ENCODE results near the gene LRPAP1. TPM values are rescaled to one million over a fixed set of nuclear protein-coding genes. Genes with fewer than 3 reads are reported as not detected.

Gene LRPAP1
- total RNA-seq, 4 donors from 2014 or later, result 67.5 to 187 (median 137) TPM

DNA sequence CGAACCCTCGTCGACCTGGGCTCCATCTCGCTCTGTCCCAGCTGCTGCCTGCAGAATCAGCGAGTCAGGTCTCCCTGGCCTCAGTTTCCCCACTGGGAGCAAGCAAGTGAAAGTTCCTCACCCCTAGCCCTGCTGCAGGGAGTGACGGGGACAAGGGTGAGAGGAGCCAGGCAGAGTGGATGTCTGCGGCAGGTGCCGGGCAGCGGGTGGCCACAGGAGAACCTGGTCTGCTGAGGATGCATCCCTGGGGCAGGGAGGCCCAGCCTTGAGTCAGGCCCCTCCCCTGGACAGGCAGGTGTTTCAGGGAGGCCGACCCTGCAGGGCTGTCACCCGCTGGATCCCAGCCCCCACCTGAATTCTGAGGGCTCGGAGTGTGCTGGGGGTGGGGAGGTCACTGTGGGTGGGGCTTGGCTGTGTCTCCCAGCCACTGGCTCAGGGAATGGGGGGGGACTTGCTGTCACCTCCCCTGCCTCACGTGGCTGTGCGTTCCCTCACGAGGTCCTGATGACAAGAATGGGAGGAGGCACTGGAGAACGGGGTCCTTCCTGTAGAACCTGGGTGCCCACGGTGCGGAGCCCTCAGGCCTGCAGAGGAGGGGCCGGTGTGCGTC lies 33.2 kb downstream of the LRPAP1 start:
- TF ChIP-seq, protein P1, sequence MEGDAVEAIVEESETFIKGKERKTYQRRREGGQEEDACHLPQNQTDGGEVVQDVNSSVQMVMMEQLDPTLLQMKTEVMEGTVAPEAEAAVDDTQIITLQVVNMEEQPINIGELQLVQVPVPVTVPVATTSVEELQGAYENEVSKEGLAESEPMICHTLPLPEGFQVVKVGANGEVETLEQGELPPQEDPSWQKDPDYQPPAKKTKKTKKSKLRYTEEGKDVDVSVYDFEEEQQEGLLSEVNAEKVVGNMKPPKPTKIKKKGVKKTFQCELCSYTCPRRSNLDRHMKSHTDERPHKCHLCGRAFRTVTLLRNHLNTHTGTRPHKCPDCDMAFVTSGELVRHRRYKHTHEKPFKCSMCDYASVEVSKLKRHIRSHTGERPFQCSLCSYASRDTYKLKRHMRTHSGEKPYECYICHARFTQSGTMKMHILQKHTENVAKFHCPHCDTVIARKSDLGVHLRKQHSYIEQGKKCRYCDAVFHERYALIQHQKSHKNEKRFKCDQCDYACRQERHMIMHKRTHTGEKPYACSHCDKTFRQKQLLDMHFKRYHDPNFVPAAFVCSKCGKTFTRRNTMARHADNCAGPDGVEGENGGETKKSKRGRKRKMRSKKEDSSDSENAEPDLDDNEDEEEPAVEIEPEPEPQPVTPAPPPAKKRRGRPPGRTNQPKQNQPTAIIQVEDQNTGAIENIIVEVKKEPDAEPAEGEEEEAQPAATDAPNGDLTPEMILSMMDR (IDR thresholded peaks at IDR 0.05; ENCODE audit: low read depth), result no peak

DNA sequence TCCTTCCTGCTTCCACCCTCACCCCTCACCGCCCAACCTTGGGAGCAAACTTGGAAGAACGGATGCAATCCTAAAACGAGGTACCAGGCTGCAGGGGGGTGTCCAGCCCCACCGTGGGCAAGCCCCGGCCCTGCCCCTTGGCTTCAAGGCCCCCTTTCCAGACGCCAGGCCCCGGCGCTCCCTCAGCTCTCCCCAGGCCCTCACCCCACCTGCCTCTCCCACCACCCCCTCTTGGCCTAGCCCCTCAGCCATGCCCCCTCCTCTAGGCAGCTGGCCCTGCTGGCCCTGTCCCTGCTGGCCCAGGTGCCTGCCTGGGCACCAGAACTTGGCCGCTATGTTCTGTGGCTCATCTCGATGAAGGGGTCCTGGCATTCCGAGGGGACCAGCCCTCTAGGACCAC lies 33.8 kb downstream of the LRPAP1 start:
- TF ChIP-seq, protein P1 (IDR thresholded peaks at IDR 0.05; ENCODE audit: low read depth), result no peak

DNA sequence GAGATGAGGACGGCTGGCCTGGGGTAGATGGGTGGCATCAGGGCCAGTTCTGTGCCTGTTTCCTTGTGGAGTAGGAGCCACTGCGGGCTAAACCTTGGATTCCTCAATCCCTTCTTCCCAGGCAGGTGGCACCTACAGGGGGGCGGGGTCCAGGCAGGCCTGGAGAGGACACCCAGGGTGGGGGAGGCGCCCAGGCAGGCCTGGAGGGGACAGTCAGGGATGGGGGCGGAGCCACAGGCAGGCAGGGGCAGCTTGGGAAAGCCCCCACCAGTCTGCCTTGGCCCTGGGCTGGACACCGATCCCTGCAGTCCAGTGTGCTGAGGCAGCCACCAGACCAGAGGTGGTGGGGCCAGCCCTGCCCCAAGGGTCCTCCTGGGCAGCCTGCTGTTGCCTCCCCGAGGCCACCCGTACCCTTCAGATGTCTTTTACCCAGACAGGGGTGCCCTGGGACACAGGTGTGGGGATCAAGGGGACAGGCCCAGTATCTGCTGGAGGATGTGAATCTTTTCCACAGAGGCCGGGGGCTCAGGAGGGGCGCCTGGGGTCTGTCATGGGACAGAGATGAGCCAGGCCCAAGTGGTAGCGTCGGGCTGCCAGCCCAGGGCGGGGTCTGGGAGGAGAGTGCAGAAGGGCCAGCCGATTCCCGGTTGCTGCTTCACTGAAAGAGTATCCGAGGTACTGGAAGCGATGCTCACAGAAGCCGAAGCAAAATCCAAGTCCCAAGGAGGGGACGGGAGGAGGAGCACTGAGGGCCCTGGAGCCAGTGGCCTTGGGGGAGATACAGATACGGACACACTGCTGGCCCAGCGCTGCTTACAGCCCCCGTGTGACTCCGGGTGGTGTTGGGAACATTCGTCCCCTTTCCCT lies 34.5 kb downstream of the LRPAP1 start:
- TF ChIP-seq, protein P1 (IDR thresholded peaks at IDR 0.05; ENCODE audit: low read depth), result no peak

DNA sequence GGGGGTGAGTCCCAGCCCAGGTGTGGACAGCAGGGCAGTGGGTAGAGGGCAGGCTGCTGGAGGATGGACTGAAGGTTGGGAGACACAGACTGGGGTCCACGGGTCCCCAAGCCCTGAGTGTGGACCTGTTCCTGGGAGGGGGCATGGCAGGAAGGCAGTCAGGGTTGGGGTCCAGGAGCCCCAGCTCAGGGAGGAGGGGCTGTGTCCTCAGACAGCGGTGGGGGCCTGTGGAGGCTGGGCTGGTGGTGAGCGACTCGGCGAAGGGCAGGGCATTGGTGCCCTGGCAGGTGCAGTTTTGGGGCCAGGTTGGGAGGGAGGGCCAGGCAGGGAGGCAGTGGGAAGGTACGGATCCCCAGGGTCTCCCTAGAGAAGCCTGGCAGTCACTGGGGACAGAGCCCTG lies 35.1 kb downstream of the LRPAP1 start:
- TF ChIP-seq, protein P1 (IDR thresholded peaks at IDR 0.05; ENCODE audit: low read depth), result no peak

DNA sequence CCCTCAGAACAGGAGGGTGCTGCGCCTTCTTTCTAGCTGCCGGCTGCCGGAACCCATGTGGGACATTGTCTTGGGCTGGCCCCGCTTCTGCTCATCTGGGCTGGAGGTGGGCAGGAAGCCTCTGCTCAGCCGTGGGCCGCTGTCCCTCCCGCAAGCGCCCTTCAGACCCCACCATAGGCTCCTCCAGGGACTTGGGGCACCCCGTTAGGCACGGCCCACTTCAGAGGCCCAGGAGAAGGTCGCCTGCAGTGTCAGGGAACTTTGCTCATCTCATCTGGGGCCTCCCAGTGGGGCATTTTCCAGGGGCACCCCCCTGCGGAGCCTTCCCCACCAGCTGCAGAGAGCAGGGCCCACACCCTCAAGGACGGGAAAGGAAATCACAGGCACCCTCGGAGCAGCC lies 36.2 kb downstream of the LRPAP1 start:
- TF ChIP-seq, protein P1 (IDR thresholded peaks at IDR 0.05; ENCODE audit: low read depth), result no peak

DNA sequence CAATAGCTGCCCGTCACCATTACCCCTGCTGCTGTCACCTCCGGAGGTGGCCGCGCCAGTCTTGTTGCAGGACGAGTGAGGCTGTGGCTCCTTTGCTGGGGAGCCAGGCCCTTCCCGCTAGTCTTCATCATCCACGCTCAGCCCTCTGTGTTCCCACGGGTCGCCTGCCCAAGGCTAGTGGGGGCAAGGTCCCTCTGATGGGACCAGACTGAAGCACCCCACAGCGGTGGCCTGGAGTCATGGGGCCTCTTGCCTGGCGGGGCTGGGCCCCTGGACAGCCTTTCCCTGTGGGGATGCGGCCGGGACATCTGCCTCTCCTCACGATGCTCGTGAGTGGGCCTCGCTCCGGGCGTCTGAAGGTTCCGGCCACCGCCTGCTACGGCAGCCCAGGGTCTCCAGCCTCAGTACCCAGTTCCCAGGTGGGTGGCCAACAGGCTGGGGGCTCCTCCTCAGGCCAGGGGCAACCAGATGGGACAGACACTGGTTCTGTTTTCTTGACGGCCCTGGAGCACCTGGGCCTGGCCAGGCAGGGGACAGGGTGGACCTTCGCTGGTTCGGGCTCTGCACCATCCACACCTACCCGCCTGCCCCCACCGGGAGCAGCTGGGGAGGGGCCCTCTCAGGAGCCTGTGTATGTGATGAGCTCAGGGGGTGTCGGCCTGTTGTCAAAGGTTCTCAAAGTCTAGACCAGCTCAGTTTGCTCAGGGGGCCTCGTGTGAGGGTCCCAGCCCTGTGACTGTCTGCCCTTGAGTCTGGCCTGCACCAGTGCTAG lies 36.8 kb downstream of the LRPAP1 start:
- TF ChIP-seq, protein P1 (IDR thresholded peaks at IDR 0.05; ENCODE audit: low read depth), result no peak

DNA sequence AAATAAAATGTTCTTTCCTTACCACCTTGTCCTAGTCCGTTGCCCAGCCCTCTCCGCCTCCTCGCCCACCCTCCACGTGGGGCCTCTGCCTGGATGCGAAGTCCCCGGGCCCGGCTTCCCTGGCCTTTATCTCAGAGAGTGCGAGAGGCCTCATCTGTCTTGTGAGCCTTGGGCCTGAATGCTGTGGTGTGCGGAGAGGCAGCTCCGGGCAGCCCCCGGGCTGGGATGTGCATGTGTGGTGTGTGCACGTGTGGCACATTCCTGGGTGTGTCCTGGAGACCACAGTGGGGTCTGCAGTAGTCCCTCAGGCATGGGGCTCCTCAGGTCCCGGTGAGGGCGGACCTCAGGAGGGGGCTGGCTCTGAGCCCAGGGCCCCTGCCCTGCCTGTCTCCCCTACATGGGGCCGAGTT lies 37.8 kb downstream of the LRPAP1 start:
- TF ChIP-seq, protein P1 (IDR thresholded peaks at IDR 0.05; ENCODE audit: low read depth), result no peak

Data from subcutaneous adipose tissue (tissue), 4 donors.